IMR-90 (cell line): ENCODE results near the gene SEPHS1. TPM values are rescaled to one million over a fixed set of nuclear protein-coding genes. Genes with fewer than 3 reads are reported as not detected.
"Not testable (repeated sequence)": the region's sequence is repeated elsewhere in the genome, so short reads cannot be mapped to it uniquely, and the experiment has no call there.

Source experiments
- ATAC-seq: fragments of 200-7000 bp; cut with Tn5 transposase; 2 replicates; pipeline ENCODE4 v1.9.1; 2020; ENCODE audit warnings: low read depth, mild to moderate bottlenecking, moderate library complexity
- BruUV-seq: library from RNA; stranded (reverse); fragments of 400-500 nt; replicated peaks from 2 replicates; lab custom pipeline; 2021; lab: Mats Ljungman, UMichigan
- CTCF ChIA-PET: fragments of 300-600 bp; formaldehyde crosslinking; extraction: SDS; loops from one replicate; lab custom pipeline; 2021; ENCODE audit warnings: antibody characterized with exemption; lab: Yijun Ruan, JAX
- POLR2A ChIA-PET: fragments of 300-600 bp; sonication (Branson Sonifier 250); formaldehyde crosslinking; loops from one replicate; lab custom pipeline; 2022; ENCODE audit warnings: antibody characterized with exemption; ENCODE audit not compliant: unreplicated experiment; lab: Charles Lee
- DNase-seq: peaks from one replicate; pipeline ENCODE4 v3.0.0; 2013
- H2AFZ ChIP-seq: replicated peaks from 2 replicates; pipeline ENCODE3; 2013; ENCODE audit warnings: low read length, mild to moderate bottlenecking; ENCODE audit not compliant: poor library complexity
- H2AK5ac ChIP-seq: 2 replicates; pipeline ENCODE4 v1.6.1; 2013; ENCODE audit warnings: low read depth, low read length, inconsistent platforms
- H2AK9ac ChIP-seq: replicated peaks from 2 replicates; pipeline ENCODE3; 2013; ENCODE audit warnings: mild to moderate bottlenecking, low read depth, low read length, moderate library complexity; ENCODE audit not compliant: poor library complexity
- H2BK120ac ChIP-seq: 2 replicates; pipeline ENCODE4 v1.6.1; 2013; ENCODE audit warnings: low read depth, low read length, inconsistent platforms
- H2BK15ac ChIP-seq: 3 replicates; pipeline ENCODE4 v1.6.1; 2013; ENCODE audit warnings: low read depth, low read length, inconsistent platforms
- H2BK20ac ChIP-seq: 2 replicates; pipeline ENCODE4 v1.6.1; 2013; ENCODE audit warnings: low read depth, mild to moderate bottlenecking, inconsistent platforms, low read length, moderate library complexity
- H2BK5ac ChIP-seq: 2 replicates; pipeline ENCODE4 v1.6.1; 2013; ENCODE audit warnings: mild to moderate bottlenecking, low read depth, low read length, inconsistent platforms; ENCODE audit not compliant: poor library complexity, severe bottlenecking
- H3K14ac ChIP-seq: replicated peaks from 2 replicates; pipeline ENCODE4 v1.6.1; 2013; ENCODE audit warnings: low read depth, low read length, inconsistent platforms
- H3K18ac ChIP-seq: 2 replicates; pipeline ENCODE4 v1.6.1; 2013; ENCODE audit warnings: low read depth, low read length, control low read depth
- H3K23ac ChIP-seq: 2 replicates; pipeline ENCODE4 v1.6.1; 2013; ENCODE audit warnings: low read depth, low read length, inconsistent platforms
- H3K27ac ChIP-seq: 2 replicates; pipeline ENCODE4 v1.5.1; 2013; ENCODE audit warnings: mild to moderate bottlenecking, control low read depth, low read length; ENCODE audit not compliant: insufficient read depth
- H3K27me3 ChIP-seq: 2 replicates; pipeline ENCODE4 v1.6.1; 2013; ENCODE audit warnings: low read length; ENCODE audit not compliant: control insufficient read depth, insufficient read depth
- H3K36me3 ChIP-seq: 2 replicates; pipeline ENCODE4 v1.6.1; 2013; ENCODE audit warnings: low read length, mixed read lengths; ENCODE audit not compliant: control insufficient read depth, insufficient read depth
- H3K4ac ChIP-seq: 2 replicates; pipeline ENCODE4 v1.6.1; 2013; ENCODE audit warnings: low read depth, low read length, inconsistent platforms
- H3K4me1 ChIP-seq: 2 replicates; pipeline ENCODE4 v1.6.1; 2013; ENCODE audit warnings: low read length, mixed read lengths; ENCODE audit not compliant: control insufficient read depth, insufficient read depth
- H3K4me2 ChIP-seq: 2 replicates; pipeline ENCODE4 v1.6.1; 2013; ENCODE audit warnings: low read depth, mild to moderate bottlenecking, control low read depth, low read length, moderate library complexity
- H3K4me3 ChIP-seq: 2 replicates; pipeline ENCODE4 v1.5.1; 2013; ENCODE audit warnings: low read depth, mild to moderate bottlenecking, control low read depth, low read length, moderate library complexity; ENCODE audit not compliant: insufficient read depth
- H3K56ac ChIP-seq: 2 replicates; pipeline ENCODE4 v1.6.1; 2013; ENCODE audit warnings: low read length, inconsistent platforms; ENCODE audit not compliant: insufficient read depth; ENCODE audit errors: extremely low read depth
- H3K79me1 ChIP-seq, 2 experiments: 2 replicates each; pipeline ENCODE4 v1.6.1; 2013; ENCODE audit warnings: low read length in 2 of 2, inconsistent platforms in 1 of 2, low read depth in 1 of 2
- H3K9ac ChIP-seq: 2 replicates; pipeline ENCODE4 v1.6.1; 2013; ENCODE audit warnings: low read depth, low read length, control low read depth
- H3K9me1 ChIP-seq: 2 replicates; pipeline ENCODE4 v1.6.1; 2013; ENCODE audit warnings: low read length, inconsistent platforms; ENCODE audit not compliant: insufficient read depth
- H3K9me3 ChIP-seq: 2 replicates; pipeline ENCODE4 v1.6.1; 2013; ENCODE audit warnings: low read length; ENCODE audit not compliant: control insufficient read depth, insufficient read depth
- H4K20me1 ChIP-seq: 2 replicates; pipeline ENCODE4 v1.6.1; 2013; ENCODE audit warnings: low read length, inconsistent platforms; ENCODE audit not compliant: insufficient read depth
- H4K5ac ChIP-seq: 2 replicates; pipeline ENCODE4 v1.6.1; 2013; ENCODE audit warnings: mild to moderate bottlenecking, low read depth, low read length, control low read depth
- H4K8ac ChIP-seq, 2 experiments: 2 replicates each; pipeline ENCODE4 v1.6.1; 2013; ENCODE audit warnings: low read depth in 2 of 2, low read length in 2 of 2, control low read depth in 1 of 2, inconsistent platforms in 1 of 2
- H4K91ac ChIP-seq: 2 replicates; pipeline ENCODE4 v1.6.1; 2013; ENCODE audit warnings: low read depth, low read length, inconsistent platforms; ENCODE audit not compliant: insufficient read depth
- WGBS, 2 experiments: methylation state at CpG; one replicate each; pipeline versions ENCODE4 v1.1.5 to v1.1.7; 2013; ENCODE audit warnings: missing lambda C conversion rate in 2 of 2; ENCODE audit not compliant: insufficient read length in 1 of 2; ENCODE audit errors: extremely low coverage in 2 of 2; 5-methylcytosine and 5-hydroxymethylcytosine counted together
- dilution Hi-C: fragments of 300-500 bp; cut with HindIII; formaldehyde crosslinking; loops from one replicate; pipeline ENCODE4 v1.14.3; 2018; ENCODE audit warnings: low sequenced_read_pairs; ENCODE audit not compliant: unreplicated experiment
- in situ Hi-C: fragments of 300-500 bp; cut with MboI; formaldehyde crosslinking; loops from 3 replicates; pipeline ENCODE4 v1.14.3; 2019; ENCODE audit warnings: low sequenced_read_pairs, inconsistent platforms, mixed read lengths
- intact Hi-C: fragments of 100-400 bp; cut with micrococcal nuclease; formaldehyde crosslinking; loops from 2 replicates; pipeline ENCODE4 v1.10.0; 2022
- polyA plus RNA-seq, 3 experiments: library from polyadenylated mRNA; depleted of rRNA; stranded (reverse); fragments of >200 nt; gene quantifications; 2 replicates each; pipeline ENCODE4 v1.2.3, GENCODE V29; 2012; ENCODE audit warnings: low replicate concordance in 1 of 3
- total RNA-seq: library from RNA; depleted of rRNA; stranded (reverse); fragments of >200 nt; gene quantifications from 2 replicates; pipeline ENCODE4 v1.2.3, GENCODE V29; 2012

Gene SEPHS1
- total and polyA plus RNA-seq, 2 of the 4 experiments (the other 2 are of a cell fraction): 39.4 to 69.4 TPM

GRCh38 chr10:13282348-13282747 is 65.7 kb downstream of the SEPHS1 start:
- H2AFZ ChIP-seq, H3K14ac ChIP-seq, H2AK9ac ChIP-seq, H4K91ac ChIP-seq, H3K27me3 ChIP-seq, H3K9me3 ChIP-seq, H2BK20ac ChIP-seq, H2BK5ac ChIP-seq, in situ Hi-C loops, DNase-seq, H3K4me2 ChIP-seq, H2BK120ac ChIP-seq, H3K4me3 ChIP-seq, H3K56ac ChIP-seq, H3K79me1 ChIP-seq, H4K8ac ChIP-seq, ATAC-seq, H2BK15ac ChIP-seq, CTCF ChIA-PET, H2AK5ac ChIP-seq, dilution Hi-C loops, BruUV-seq, H3K27ac ChIP-seq, H3K9me1 ChIP-seq, POLR2A ChIA-PET, H4K20me1 ChIP-seq, H4K5ac ChIP-seq, H3K4me1 ChIP-seq, H3K9ac ChIP-seq, H3K36me3 ChIP-seq, H3K4ac ChIP-seq, H3K18ac ChIP-seq, H3K23ac ChIP-seq, intact Hi-C loops: not testable (repeated sequence)
- 83% methylated on average over 2 of the region's 6 CpGs; no CpG with 5 or more reads in 1 of the 2 experiments for WGBS, 2 experiments
